GOT3 (cell line): ENCODE results near the gene KCNJ4.

Source experiments
- DNase-seq: peaks from one replicate; lab custom pipeline; 2025; ENCODE audit warnings: mixed read lengths; lab: John Stamatoyannopoulos, UW

KCNJ4 gene

GRCh38 chr22:38431266-38432010 is 23.6 kb downstream of the KCNJ4 start:
- no peak for DNase-seq

GRCh38 chr22:38429499-38430068 is 25.4 kb downstream of the KCNJ4 start:
- no peak for DNase-seq

- DNase-seq, result no peak
Observed at GRCh38 chr22:38428714-38429113, 26.3 kb downstream of the KCNJ4 start.

GRCh38 chr22:38427940-38428339 is 27.1 kb downstream of the KCNJ4 start:
- no peak for DNase-seq

GRCh38 chr22:38427465-38427864 is 27.5 kb downstream of the KCNJ4 start:
- DNase-seq, result no peak

- no peak for DNase-seq
Observed at GRCh38 chr22:38426628-38427027, 28.4 kb downstream of the KCNJ4 start.

GRCh38 chr22:38424525-38425080 is 30.4 kb downstream of the KCNJ4 start:
- DNase-seq, result no peak

GRCh38 chr22:38423512-38424503 is 31.2 kb downstream of the KCNJ4 start:
- DNase-seq, result no peak

- DNase-seq, result no peak
Observed at GRCh38 chr22:38422611-38423511, 32.1 kb downstream of the KCNJ4 start.

- DNase-seq, result no peak
Observed at GRCh38 chr22:38420734-38421133, 34.3 kb downstream of the KCNJ4 start.

- no peak for DNase-seq
Observed at GRCh38 chr22:38419858-38420160, 35.2 kb downstream of the KCNJ4 start.

- no peak for DNase-seq
Observed at GRCh38 chr22:38419121-38419857, 35.7 kb downstream of the KCNJ4 start.

GRCh38 chr22:38418589-38418988 is 36.4 kb downstream of the KCNJ4 start:
- no peak for DNase-seq

- no peak for DNase-seq
Observed at GRCh38 chr22:38417252-38418060, 37.5 kb downstream of the KCNJ4 start.

- no peak for DNase-seq
Observed at GRCh38 chr22:38416621-38417251, 38.3 kb downstream of the KCNJ4 start.

GRCh38 chr22:38415561-38416321 is 39.3 kb downstream of the KCNJ4 start:
- DNase-seq, result no peak

- no peak for DNase-seq
Observed at GRCh38 chr22:38415046-38415445, 40.0 kb downstream of the KCNJ4 start.

GRCh38 chr22:38414009-38414395 is 41.0 kb downstream of the KCNJ4 start:
- DNase-seq, result no peak
